ENCODE measurements around the gene SYNC. TPM values are rescaled to one million over a fixed set of nuclear protein-coding genes. Genes with fewer than 3 reads are reported as not detected.

SYNC gene
- total and polyA plus RNA-seq, 9 of the 15 experiments (the other 6 are each of a cell fraction or from before 2014, with no cell fraction given): 0.49 to 1.1 (median 0.87) TPM

- TF ChIP-seq EP400 (IDR thresholded peaks at IDR 0.05) (peak; percentile 81; the same call in 1 of the 2 replicates), MXI1 (IDR thresholded peaks at IDR 0.05; ENCODE audit: low read depth, low read length) (no peak), SIN3B (IDR thresholded peaks at IDR 0.05; ENCODE audit: low read depth) (no peak), SRSF3 (IDR thresholded peaks at IDR 0.05; ENCODE audit: insufficient read depth, low read length) (no peak), HDAC1 (IDR thresholded peaks at IDR 0.05) (peak in 1 of 2 experiments; percentile 84; a peak in 2 of 4 replicates), TAL1 (IDR thresholded peaks at IDR 0.05) (peak; percentile 62; the same call in 1 of the 2 replicates), ZFPM2 (CRISPR knock-in tag; IDR thresholded peaks at IDR 0.05) (no peak), SIN3A (IDR thresholded peaks at IDR 0.05; ENCODE audit: borderline replicate concordance in 2 of 2, control insufficient read depth in 1 of 2, low read depth in 2 of 2, low read length in 2 of 2) (peak in 1 of 2 experiments; percentile 49; a peak in 1 of 4 replicates), IRF2 (CRISPR knock-in tag; IDR thresholded peaks at IDR 0.05) (no peak), CCNT2 (IDR thresholded peaks at IDR 0.05; ENCODE audit: borderline replicate concordance, extremely low read depth, insufficient read length, low read depth, low read length) (no peak), ZKSCAN1 (IDR thresholded peaks at IDR 0.05; ENCODE audit: low read depth, low read length) (peak; percentile 26; the same call in 1 of the 2 replicates), ZKSCAN3 (CRISPR knock-in tag; IDR thresholded peaks at IDR 0.05) (no peak), ZFX (CRISPR knock-in tag; IDR thresholded peaks at IDR 0.05) (no peak), ESRRB (CRISPR knock-in tag; IDR thresholded peaks at IDR 0.05; ENCODE audit: borderline replicate concordance) (no peak), PRMT5 (CRISPR knock-in tag; IDR thresholded peaks at IDR 0.05) (no peak), IRF1 (CRISPR knock-in tag; IDR thresholded peaks at IDR 0.05; ENCODE audit: borderline replicate concordance) (no peak), LARP7 (IDR thresholded peaks at IDR 0.05) (peak; percentile 83; the same call in 1 of the 2 replicates), ELF4 (CRISPR knock-in tag; IDR thresholded peaks at IDR 0.05) (peak; percentile 90), HDAC2 (IDR thresholded peaks at IDR 0.05) (peak; percentile 90), ZNF133 (CRISPR knock-in tag; IDR thresholded peaks at IDR 0.05) (no peak)
Observed at GRCh38 chr1:32724678-32725614, 22.4 kb upstream of the SYNC start (continued).

All from K562 (cell line).